GM12875 (cell line): ENCODE measurements around the gene STIM2.

ENCODE experiments used
- H3K4me3 ChIP-seq: one replicate; pipeline ENCODE4 v1.5.1; 2011; ENCODE audit warnings: low read depth, low read length, control low read depth
- CTCF ChIP-seq: IDR thresholded peaks from 2 replicates; pipeline ENCODE4 v1.5.1; 2011; ENCODE audit warnings: low read depth, mild to moderate bottlenecking, control low read depth, inconsistent platforms, low read length, moderate library complexity, borderline replicate concordance; ENCODE audit not compliant: insufficient read depth

STIM2 gene

GRCh38 chr4:27066591-27066990 lies 205.9 kb downstream of the STIM2 start:
- TF ChIP-seq CTCF: no peak
- H3K4me3 ChIP-seq: no peak overlapping the region

DNA sequence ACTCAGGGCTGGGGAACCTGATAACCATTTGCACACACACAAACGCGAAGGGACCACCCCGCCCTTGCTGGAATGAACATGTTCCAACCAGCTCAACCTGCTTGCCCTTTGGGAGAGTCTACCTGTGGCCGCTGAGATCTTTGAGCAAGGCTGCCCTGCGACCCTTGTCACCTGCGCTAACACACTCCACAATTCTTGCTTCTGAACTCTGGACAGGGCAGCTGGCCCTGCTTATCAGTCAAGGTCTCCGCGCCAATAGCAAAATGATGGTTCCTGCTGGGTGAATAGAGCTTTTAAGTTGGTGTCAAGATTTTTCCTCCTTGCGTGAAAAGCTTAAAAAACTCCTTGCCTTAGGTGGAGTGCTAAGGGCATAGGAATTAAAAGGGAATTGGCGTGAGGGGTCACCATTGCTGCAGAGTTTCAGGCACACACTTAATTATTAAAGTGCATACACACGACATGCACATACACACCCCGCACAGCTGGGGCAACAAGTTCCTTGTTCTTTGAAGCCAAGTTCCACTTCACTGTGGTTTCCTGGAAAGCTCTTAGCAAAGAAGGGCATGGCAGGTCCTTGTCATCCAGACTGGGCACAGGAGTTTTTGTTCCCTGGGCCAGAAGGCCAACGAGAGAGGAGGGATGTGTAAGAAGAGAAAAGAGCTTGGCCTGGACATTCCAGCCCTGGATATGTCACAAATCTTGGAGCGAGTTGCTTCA lies 207.7 kb downstream of the STIM2 start:
- no peak overlapping the region for H3K4me3 ChIP-seq
- no peak for TF ChIP-seq CTCF
